ENCODE measurements around the gene THEMIS. TPM values are rescaled to one million over a fixed set of nuclear protein-coding genes. Genes with fewer than 3 reads are reported as not detected.

THEMIS gene
- total RNA-seq, 2 donors from 2014 or later, result 0.43 to 0.56 TPM

- Histone ChIP-seq H3K27me3 (no peaks in the 10 kb centered on the region), H3K4me3 (no peak overlapping the region), H3K4me1 (no peaks in the 10 kb centered on the region), H3K27ac (no peak overlapping the region), H3K9me3 (no peaks in the 10 kb centered on the region), H3K36me3 (no peaks in the 10 kb centered on the region)
- no peak for DNase-seq (ENCODE audit: low spot score)
- TF ChIP-seq CTCF (IDR thresholded peaks at IDR 0.05), result no peak
Measured at GRCh38 chr6:127939442-127940066, 38.7 kb upstream of the THEMIS start.

DNA sequence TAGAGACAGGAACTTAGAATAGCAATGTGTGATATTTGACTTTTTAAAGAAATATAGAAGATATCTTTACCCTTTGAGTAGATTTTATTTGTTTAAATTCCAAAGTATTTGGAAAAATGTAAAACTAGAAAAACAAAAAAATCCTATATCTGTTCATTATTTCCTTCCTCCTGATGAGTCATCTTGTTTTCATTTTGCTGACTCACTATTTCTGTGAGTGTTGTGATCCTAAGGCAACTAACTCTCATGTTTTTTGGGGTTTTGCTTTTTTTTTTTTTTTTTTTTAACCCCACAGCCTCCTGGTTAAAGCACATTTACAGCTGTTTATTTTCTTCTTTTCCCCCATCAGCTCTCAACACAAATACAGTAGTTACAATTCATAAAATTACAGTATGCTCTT lies 37.8 kb upstream of the THEMIS start:
- no peak overlapping the region for H3K27ac ChIP-seq
- no peak for DNase-seq (ENCODE audit: low spot score)
- no peaks in the 10 kb centered on the region for H3K36me3 ChIP-seq
- peaks cover 0 to 3% of the 10 kb centered on the region in 2 donors for H3K9me3 ChIP-seq
- H3K27me3 ChIP-seq, result no peaks in the 10 kb centered on the region
- no peak for TF ChIP-seq CTCF (IDR thresholded peaks at IDR 0.05)
- no peaks in the 10 kb centered on the region for H3K4me1 ChIP-seq
- no peak overlapping the region for H3K4me3 ChIP-seq

DNA sequence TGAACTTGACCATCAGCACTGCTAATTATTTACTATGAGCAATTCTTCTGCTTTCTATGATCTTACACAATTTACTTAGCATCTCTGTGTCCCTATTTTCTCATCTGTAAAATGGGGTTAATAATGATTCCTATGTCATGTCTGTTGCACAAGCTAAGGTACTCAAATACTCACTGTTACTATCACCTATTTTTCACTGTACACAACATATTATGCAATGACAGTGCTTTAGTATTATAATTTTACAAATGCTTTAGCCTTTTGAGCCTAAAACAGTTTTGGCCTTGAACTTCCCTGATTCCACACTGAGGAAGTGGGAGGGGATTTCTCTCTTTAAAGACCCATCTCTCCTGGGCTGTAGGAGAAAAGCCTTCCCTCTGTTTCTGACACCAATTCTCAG lies 36.9 kb upstream of the THEMIS start:
- Histone ChIP-seq H3K4me1 (no peaks in the 10 kb centered on the region), H3K4me3 (no peak overlapping the region), H3K36me3 (no peaks in the 10 kb centered on the region), H3K27me3 (no peaks in the 10 kb centered on the region), H3K9me3 (peaks cover 4 to 13% of the 10 kb centered on the region in 2 donors), H3K27ac (no peak overlapping the region)
- TF ChIP-seq CTCF (IDR thresholded peaks at IDR 0.05), result no peak
- DNase-seq (ENCODE audit: low spot score), result no peak

GRCh38 chr6:127937102-127937501 lies 36.2 kb upstream of the THEMIS start:
- H3K4me3 ChIP-seq, result no peak overlapping the region
- no peaks in the 10 kb centered on the region for H3K4me1 ChIP-seq
- no peaks in the 10 kb centered on the region for H3K36me3 ChIP-seq
- peaks cover 5 to 19% of the 10 kb centered on the region in 2 donors for H3K9me3 ChIP-seq
- no peak overlapping the region for H3K27ac ChIP-seq
- DNase-seq (ENCODE audit: low spot score), result no peak
- no peaks in the 10 kb centered on the region for H3K27me3 ChIP-seq
- no peak for TF ChIP-seq CTCF (IDR thresholded peaks at IDR 0.05)

- Histone ChIP-seq H3K27me3 (no peaks in the 10 kb centered on the region), H3K27ac (no peak overlapping the region), H3K4me3 (no peak overlapping the region), H3K4me1 (no peaks in the 10 kb centered on the region), H3K36me3 (no peaks in the 10 kb centered on the region), H3K9me3 (peaks cover 5 to 22% of the 10 kb centered on the region in 2 donors)
- no peak for TF ChIP-seq CTCF (IDR thresholded peaks at IDR 0.05)
- no peak for DNase-seq (ENCODE audit: low spot score)
Measured at GRCh38 chr6:127934956-127935355, 34.1 kb upstream of the THEMIS start.
